NT2/D1 (cell line): Measurements from ENCODE around the gene NOSIP.

Source experiments
- SUZ12 ChIP-seq: IDR thresholded peaks from 2 replicates; pipeline ENCODE4 v1.6.1; 2011; ENCODE audit not compliant: insufficient read length, insufficient read depth; ENCODE audit errors: extremely low read depth
- ZNF274 ChIP-seq: IDR thresholded peaks from 2 replicates; pipeline ENCODE4 v1.6.1; 2011; ENCODE audit warnings: mild to moderate bottlenecking, low read depth, low read length

- TF ChIP-seq SUZ12 (no peak), ZNF274 (no peak)
Measured at GRCh38 chr19:49588365-49589122, 8.2 kb upstream of the NOSIP start.
